NCI-H446 treated with DMSO at 0.1 percent for 48 hours (cell line): ENCODE data around the gene CDYL.

Experiments used
- DNase-seq: peaks from one replicate; lab custom pipeline; 2025; lab: John Stamatoyannopoulos, UW

Gene CDYL

GRCh38 chr6:4883298-4883697, 107.1 kb downstream of the CDYL start:
- no peak for DNase-seq

GRCh38 chr6:4884646-4885340, 108.6 kb downstream of the CDYL start:
- no peak for DNase-seq

- DNase-seq, result no peak
Measured at GRCh38 chr6:4885341-4885933, 109.2 kb downstream of the CDYL start.

GRCh38 chr6:4888841-4889240, 112.6 kb downstream of the CDYL start:
- DNase-seq, result no peak

- no peak for DNase-seq
Measured at GRCh38 chr6:4889701-4890100, 113.5 kb downstream of the CDYL start.

GRCh38 chr6:4890191-4890590, 114.0 kb downstream of the CDYL start:
- DNase-seq, result no peak

GRCh38 chr6:4890627-4891026, 114.4 kb downstream of the CDYL start:
- no peak for DNase-seq

GRCh38 chr6:4891141-4891540, 114.9 kb downstream of the CDYL start:
- DNase-seq, result no peak

GRCh38 chr6:4892785-4893485, 116.7 kb downstream of the CDYL start:
- no peak for DNase-seq

GRCh38 chr6:4894049-4894448, 117.8 kb downstream of the CDYL start:
- no peak for DNase-seq

GRCh38 chr6:4895971-4896370, 119.8 kb downstream of the CDYL start:
- DNase-seq, result no peak

- no peak for DNase-seq
Measured at GRCh38 chr6:4896401-4896800, 120.2 kb downstream of the CDYL start.

- no peak for DNase-seq
Measured at GRCh38 chr6:4899249-4900034, 123.2 kb downstream of the CDYL start.

GRCh38 chr6:4901386-4902061, 125.3 kb downstream of the CDYL start:
- no peak for DNase-seq

GRCh38 chr6:4902363-4902762, 126.2 kb downstream of the CDYL start:
- no peak for DNase-seq

GRCh38 chr6:4903121-4903520, 126.9 kb downstream of the CDYL start:
- DNase-seq, result no peak

- DNase-seq, result no peak
Measured at GRCh38 chr6:4903751-4904370, 127.7 kb downstream of the CDYL start.

- no peak for DNase-seq
Measured at GRCh38 chr6:4904461-4905025, 128.3 kb downstream of the CDYL start.

GRCh38 chr6:4905826-4906225, 129.6 kb downstream of the CDYL start:
- no peak for DNase-seq

GRCh38 chr6:4906293-4907276, 130.4 kb downstream of the CDYL start:
- no peak for DNase-seq
